Measurements from ENCODE around the gene PITPNC1.

PITPNC1 gene

DNA sequence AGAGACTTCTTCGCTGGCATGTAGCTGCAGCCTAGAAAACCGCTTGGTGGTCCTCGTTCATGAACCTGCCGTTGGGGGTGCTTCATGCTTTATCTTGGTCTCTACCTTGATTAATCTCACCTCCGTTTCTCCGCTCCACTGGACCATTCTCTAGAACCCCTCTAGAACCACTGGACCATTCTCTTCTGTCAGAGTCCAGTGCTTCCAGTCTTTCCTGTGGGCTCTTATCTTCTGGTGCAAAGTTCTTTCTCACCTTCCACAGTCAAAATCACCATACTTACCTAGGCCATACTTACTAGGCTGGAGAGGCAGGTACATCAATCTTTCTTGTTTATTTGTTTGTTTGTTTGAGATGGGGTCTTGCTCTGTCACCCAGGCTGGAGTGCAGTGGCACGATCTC lies 71.4 kb downstream of the PITPNC1 start:
- no peak for TF ChIP-seq CTCF (conservative IDR thresholded peaks at IDR 0.05; ENCODE audit: low read depth, low read length)
- Histone ChIP-seq H3K27ac (no peak overlapping the region), H4K20me1 (ENCODE audit: insufficient read depth) (no peaks in the 10 kb centered on the region; the same call in 1 of the 2 replicates), H3K36me3 (ENCODE audit: insufficient read depth) (no peaks in the 10 kb centered on the region), H2AFZ (ENCODE audit: low read depth) (no peak overlapping the region), H3K27me3 (ENCODE audit: insufficient read depth, low read depth) (no peaks in the 10 kb centered on the region), H3K4me3 (IDR thresholded peaks at IDR 0.05; ENCODE audit: insufficient read depth, low read depth, low read length) (no peak overlapping the region), H3K4me2 (no peak overlapping the region), H3K9ac (no peak overlapping the region), H3K79me2 (ENCODE audit: insufficient read depth, low read depth) (peaks cover 32% of the 10 kb centered on the region; the same call in 1 of the 2 replicates), H3K4me1 (ENCODE audit: low read depth, poor library complexity, severe bottlenecking) (no peaks in the 10 kb centered on the region)

- no peak for TF ChIP-seq CTCF (conservative IDR thresholded peaks at IDR 0.05; ENCODE audit: low read depth, low read length)
- no peak overlapping the region for H3K4me2 ChIP-seq
- H4K20me1 ChIP-seq (ENCODE audit: insufficient read depth): no peaks in the 10 kb centered on the region; the same call in 1 of the 2 replicates
- H3K36me3 ChIP-seq (ENCODE audit: insufficient read depth): no peaks in the 10 kb centered on the region
- peaks cover 39% of the 10 kb centered on the region; the same call in 1 of the 2 replicates for H3K79me2 ChIP-seq (ENCODE audit: insufficient read depth, low read depth)
- H3K27me3 ChIP-seq (ENCODE audit: insufficient read depth, low read depth): no peaks in the 10 kb centered on the region
- no peaks in the 10 kb centered on the region for H3K4me1 ChIP-seq (ENCODE audit: low read depth, poor library complexity, severe bottlenecking)
- no peak overlapping the region for H3K4me3 ChIP-seq (IDR thresholded peaks at IDR 0.05; ENCODE audit: insufficient read depth, low read depth, low read length)
- no peak overlapping the region for H3K27ac ChIP-seq
- H2AFZ ChIP-seq (ENCODE audit: low read depth): no peak overlapping the region
- H3K9ac ChIP-seq: no peak overlapping the region
These were observed 72.0 kb downstream of the PITPNC1 start for GRCh38 chr17:67449065-67449464.

- TF ChIP-seq CTCF (conservative IDR thresholded peaks at IDR 0.05; ENCODE audit: low read depth, low read length): no peak
- Histone ChIP-seq H3K79me2 (ENCODE audit: insufficient read depth, low read depth) (peaks cover 43% of the 10 kb centered on the region; the same call in 1 of the 2 replicates), H3K27me3 (ENCODE audit: insufficient read depth, low read depth) (no peaks in the 10 kb centered on the region), H3K9ac (no peak overlapping the region), H3K4me2 (no peak overlapping the region), H3K4me3 (IDR thresholded peaks at IDR 0.05; ENCODE audit: insufficient read depth, low read depth, low read length) (no peak overlapping the region), H3K4me1 (ENCODE audit: low read depth, poor library complexity, severe bottlenecking) (no peaks in the 10 kb centered on the region), H3K36me3 (ENCODE audit: insufficient read depth) (no peaks in the 10 kb centered on the region), H3K27ac (no peak overlapping the region), H4K20me1 (ENCODE audit: insufficient read depth) (no peaks in the 10 kb centered on the region; the same call in 1 of the 2 replicates), H2AFZ (ENCODE audit: low read depth) (no peak overlapping the region)
These were observed 73.0 kb downstream of the PITPNC1 start for GRCh38 chr17:67449845-67450755.

DNA sequence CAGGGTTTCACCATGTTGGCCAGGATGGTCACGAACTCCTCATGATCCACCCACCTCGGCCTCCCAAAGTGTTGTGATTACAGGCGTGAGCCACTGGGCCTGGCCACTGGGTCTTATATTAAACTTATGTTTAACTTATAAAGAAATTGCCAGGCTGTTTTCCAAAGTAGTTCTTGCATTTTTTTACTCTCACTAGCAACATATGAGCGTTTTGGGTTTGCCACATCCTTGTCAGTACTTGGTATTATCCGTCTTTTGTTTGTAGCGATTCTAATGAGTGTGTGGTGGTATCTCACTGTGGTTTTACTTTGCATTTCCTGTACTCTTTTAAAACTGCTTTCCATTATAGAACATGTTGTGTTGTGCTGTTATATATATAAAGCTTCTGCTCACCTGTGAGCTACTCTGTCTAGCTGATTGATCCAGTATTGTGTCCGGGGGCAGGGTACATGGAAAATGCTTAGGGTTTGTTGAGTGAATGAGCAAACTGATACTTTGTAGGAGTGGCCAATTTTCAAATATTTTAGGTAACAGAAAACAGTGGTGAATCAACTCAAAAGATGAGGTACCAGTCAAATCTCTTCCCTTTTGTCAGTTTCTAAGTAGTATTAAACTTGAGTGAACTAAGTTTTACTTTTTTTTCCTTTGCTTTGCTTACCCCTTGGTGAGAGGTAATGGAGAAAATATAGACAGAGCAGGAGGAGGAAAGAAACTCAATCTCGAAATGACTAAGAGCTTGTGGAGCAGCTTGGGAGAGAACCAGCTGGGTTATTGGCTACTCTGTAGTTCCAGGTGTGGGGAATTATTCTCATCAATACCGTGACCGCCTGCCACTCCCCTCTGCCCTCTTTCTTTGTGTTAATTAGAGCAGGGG lies 75.8 kb downstream of the PITPNC1 start:
- no peak overlapping the region for H3K27ac ChIP-seq
- H4K20me1 ChIP-seq (ENCODE audit: insufficient read depth): no peaks in the 10 kb centered on the region; the same call in 1 of the 2 replicates
- TF ChIP-seq CTCF (conservative IDR thresholded peaks at IDR 0.05; ENCODE audit: low read depth, low read length): no peak
- H3K27me3 ChIP-seq (ENCODE audit: insufficient read depth, low read depth): no peaks in the 10 kb centered on the region
- H2AFZ ChIP-seq (ENCODE audit: low read depth): no peak overlapping the region
- no peaks in the 10 kb centered on the region for H3K4me1 ChIP-seq (ENCODE audit: low read depth, poor library complexity, severe bottlenecking)
- H3K36me3 ChIP-seq (ENCODE audit: insufficient read depth): no peaks in the 10 kb centered on the region
- H3K79me2 ChIP-seq (ENCODE audit: insufficient read depth, low read depth): peaks cover 56% of the 10 kb centered on the region; the same call in 1 of the 2 replicates
- no peak overlapping the region for H3K4me3 ChIP-seq (IDR thresholded peaks at IDR 0.05; ENCODE audit: insufficient read depth, low read depth, low read length)
- H3K9ac ChIP-seq: no peak overlapping the region
- H3K4me2 ChIP-seq: no peak overlapping the region
